AG20443 (cell line): ENCODE data around the gene RPL4.

ENCODE experiments used
- DNase-seq: peaks from one replicate; pipeline ENCODE4 v3.0.0; 2012; ENCODE audit warnings: low spot score, mixed read lengths

Gene RPL4

DNA sequence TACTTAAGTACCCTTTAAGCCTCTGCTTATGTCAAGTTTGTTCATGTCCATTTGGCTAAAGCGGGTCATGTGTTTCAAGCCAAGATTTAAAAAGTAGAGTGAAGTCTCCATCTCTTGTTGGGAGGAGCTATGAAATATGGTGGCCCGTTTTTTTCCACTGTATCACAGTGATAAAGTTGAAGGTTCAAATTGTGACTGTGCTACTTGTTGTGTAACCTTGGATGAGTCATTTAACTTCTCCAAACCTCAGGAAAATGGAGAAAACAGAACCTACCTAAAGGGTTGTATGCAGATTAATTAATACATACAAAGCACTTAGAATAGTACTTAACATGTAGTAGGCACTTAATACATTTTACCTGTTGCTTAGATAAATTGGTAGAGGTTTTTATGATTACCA lies 50.5 kb downstream of the RPL4 start:
- DNase-seq = no peak

GRCh38 chr15:66452971-66453580 lies 51.6 kb downstream of the RPL4 start:
- no peak for DNase-seq

DNA sequence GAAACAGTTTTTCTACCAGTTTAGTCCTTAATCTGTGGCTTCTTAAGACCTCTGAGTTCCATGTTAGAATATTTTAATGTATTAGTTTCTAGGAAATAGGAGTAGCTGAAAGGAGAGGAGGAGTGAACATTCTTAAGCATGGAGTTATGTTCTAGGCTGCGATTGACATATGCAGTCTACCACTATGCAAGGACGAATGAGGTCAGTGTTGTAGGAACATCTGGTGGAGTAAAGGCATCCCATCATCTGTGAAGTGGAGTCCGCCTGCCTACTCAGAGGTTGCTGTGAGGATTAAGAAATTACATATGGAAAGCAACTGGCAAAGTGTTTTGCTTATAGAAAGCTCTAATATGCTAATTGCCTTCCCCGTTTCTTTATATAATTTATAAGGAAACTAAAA lies 52.2 kb downstream of the RPL4 start:
- no peak for DNase-seq
